HFFc6 (cell line): ENCODE results near the gene SRSF1. TPM values are rescaled to one million over a fixed set of nuclear protein-coding genes. Genes with fewer than 3 reads are reported as not detected.

Experiments
- DNase-seq: peaks from one replicate; pipeline ENCODE4 v3.0.0-alpha.2; 2018
- H3K27ac Mint-ChIP-seq: 2 replicates; pipeline ENCODE4 v1.8.0; 2020; ENCODE audit warnings: mild to moderate bottlenecking, mixed read lengths
- H3K27me3 Mint-ChIP-seq: 2 replicates; pipeline ENCODE4 v1.8.0; 2021; ENCODE audit warnings: mild to moderate bottlenecking, moderate library complexity, mixed read lengths; ENCODE audit not compliant: insufficient read depth
- H3K36me3 Mint-ChIP-seq: 2 replicates; pipeline ENCODE4 v1.8.0; 2021; ENCODE audit warnings: low read depth, mixed read lengths
- H3K4me1 Mint-ChIP-seq: 2 replicates; pipeline ENCODE4 v1.8.0; 2020; ENCODE audit warnings: low read depth, mixed read lengths
- H3K4me3 Mint-ChIP-seq: 2 replicates; pipeline ENCODE4 v1.8.0; 2020; ENCODE audit warnings: mild to moderate bottlenecking, moderate library complexity, mixed read lengths
- H3K9me3 Mint-ChIP-seq: 2 replicates; pipeline ENCODE4 v1.8.0; 2020; ENCODE audit warnings: mild to moderate bottlenecking, mixed read lengths
- total RNA-seq, 6 experiments: library from RNA; stranded (reverse); fragmentation: NEBNext Ultra II Directional; extraction: Animal tissue kit (Norgen Biotek cat#: 25700); gene quantifications; 2 replicates in 1 of 6; 3 replicates in 5 of 6; pipeline ENCODE4 v1.2.3, GENCODE V29; 2021
- TF ChIP-seq, protein P1 (sequence below): fragments of 200-600 bp; sonication (generic); IDR thresholded peaks from 2 replicates; pipeline ENCODE4 v1.5.0; 2021; ENCODE audit warnings: antibody characterized with exemption, mild to moderate bottlenecking

SRSF1 gene
- total RNA-seq, 6 experiments from 2014 or later: 216 to 296 (median 271) TPM

DNA sequence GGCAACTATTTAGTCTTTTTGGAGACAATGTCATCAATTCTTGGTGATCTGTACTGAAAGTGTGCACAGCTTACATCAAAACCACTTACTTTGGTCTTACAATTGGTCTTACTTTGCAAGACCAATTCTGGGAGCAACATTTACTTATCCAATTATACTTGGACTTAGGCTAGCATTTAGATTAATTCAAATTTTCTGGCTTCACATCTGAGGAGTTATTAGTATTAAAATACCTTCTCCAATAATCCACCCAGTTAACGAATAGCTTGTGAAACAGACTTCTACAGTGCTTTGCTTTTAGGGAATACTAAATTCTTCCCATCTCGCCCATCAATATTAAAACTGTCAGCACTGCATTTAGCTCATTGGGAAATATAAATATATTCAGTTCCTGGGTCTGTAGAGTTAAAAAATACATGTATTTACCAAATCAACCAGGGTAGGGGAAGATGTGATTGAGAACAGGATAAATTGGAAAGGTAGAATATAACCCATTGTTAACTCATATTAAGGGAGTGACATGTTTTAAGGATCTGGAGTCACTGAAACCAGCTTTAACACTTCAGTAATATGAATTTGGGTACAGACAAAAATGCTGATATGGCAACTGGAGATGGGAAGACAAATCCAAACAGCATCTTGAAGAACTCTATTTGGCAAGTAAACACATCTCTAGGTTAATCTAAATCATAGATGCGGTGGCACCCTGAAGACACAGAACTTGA is 9.8 kb downstream of the SRSF1 start:
- H3K4me1 Mint-ChIP-seq: peaks cover 62% of the 10 kb centered on the region
- no peak for DNase-seq
- peak overlapping the region; percentile 25 for H3K27ac Mint-ChIP-seq
- H3K4me3 Mint-ChIP-seq: no peak overlapping the region
- TF ChIP-seq, protein P1, sequence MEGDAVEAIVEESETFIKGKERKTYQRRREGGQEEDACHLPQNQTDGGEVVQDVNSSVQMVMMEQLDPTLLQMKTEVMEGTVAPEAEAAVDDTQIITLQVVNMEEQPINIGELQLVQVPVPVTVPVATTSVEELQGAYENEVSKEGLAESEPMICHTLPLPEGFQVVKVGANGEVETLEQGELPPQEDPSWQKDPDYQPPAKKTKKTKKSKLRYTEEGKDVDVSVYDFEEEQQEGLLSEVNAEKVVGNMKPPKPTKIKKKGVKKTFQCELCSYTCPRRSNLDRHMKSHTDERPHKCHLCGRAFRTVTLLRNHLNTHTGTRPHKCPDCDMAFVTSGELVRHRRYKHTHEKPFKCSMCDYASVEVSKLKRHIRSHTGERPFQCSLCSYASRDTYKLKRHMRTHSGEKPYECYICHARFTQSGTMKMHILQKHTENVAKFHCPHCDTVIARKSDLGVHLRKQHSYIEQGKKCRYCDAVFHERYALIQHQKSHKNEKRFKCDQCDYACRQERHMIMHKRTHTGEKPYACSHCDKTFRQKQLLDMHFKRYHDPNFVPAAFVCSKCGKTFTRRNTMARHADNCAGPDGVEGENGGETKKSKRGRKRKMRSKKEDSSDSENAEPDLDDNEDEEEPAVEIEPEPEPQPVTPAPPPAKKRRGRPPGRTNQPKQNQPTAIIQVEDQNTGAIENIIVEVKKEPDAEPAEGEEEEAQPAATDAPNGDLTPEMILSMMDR: no peak
- H3K36me3 Mint-ChIP-seq: peaks cover 44% of the 10 kb centered on the region
- H3K9me3 Mint-ChIP-seq: no peaks in the 10 kb centered on the region
- H3K27me3 Mint-ChIP-seq: peaks cover 3% of the 10 kb centered on the region

GRCh38 chr17:57995076-57995956 is 11.7 kb downstream of the SRSF1 start:
- DNase-seq: peak; percentile 77
- Mint-ChIP-seq H3K27ac (peak overlapping the region; percentile 71), H3K4me1 (peaks cover 64% of the 10 kb centered on the region), H3K36me3 (peaks cover 37% of the 10 kb centered on the region), H3K4me3 (0 out of 2 replicates have a peak overlapping the region, but pooled peaks have one; percentile 38), H3K9me3 (no peaks in the 10 kb centered on the region), H3K27me3 (peaks cover 3% of the 10 kb centered on the region)
- TF ChIP-seq, protein P1: peak; percentile 88

GRCh38 chr17:57994436-57994835 is 12.6 kb downstream of the SRSF1 start:
- peaks cover 3% of the 10 kb centered on the region for H3K27me3 Mint-ChIP-seq

DNA sequence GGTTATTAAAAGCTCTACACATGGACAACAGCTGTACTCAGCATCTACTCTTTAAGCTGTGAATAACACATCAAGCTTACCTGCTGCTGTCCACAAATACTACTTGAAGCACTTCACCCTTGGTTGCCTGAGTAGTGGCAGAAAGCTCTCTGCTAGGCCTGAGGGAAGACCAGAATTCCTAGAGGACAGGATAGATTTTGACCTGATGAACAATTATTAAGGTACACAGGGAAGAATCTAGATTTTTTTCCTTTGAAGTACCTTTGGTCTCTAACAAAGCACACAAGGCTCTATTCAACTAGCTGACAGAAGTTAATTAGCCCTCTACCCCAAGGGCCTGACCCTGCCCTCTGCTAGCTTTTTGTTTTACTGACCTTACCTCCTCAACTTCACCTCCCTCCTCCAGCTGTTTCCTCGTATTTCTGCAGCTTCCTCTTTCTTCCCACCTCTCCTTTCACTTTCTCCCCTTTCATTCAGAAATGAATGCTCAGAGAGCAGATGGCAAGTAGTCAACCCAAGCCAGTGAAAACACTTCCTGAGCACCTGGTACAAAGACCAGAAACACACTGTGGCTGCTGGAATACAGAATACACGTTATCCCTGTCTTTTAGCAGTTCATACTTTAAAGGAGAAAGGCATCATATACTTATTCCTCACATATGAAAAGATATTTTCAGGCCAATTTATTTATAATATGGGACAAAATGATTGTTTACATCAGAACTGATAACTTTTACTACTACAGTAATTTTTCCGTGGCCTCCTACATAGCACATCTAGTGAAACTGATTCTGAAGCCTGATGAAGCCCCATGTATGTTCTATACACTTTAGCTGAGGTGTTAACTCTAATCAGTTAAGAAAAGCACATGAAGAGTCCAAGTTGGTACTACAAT is 13.3 kb downstream of the SRSF1 start:
- peak overlapping the region; percentile 71 for H3K27ac Mint-ChIP-seq
- peaks cover 30% of the 10 kb centered on the region for H3K36me3 Mint-ChIP-seq
- peaks cover 69% of the 10 kb centered on the region for H3K4me1 Mint-ChIP-seq
- H3K4me3 Mint-ChIP-seq: no peak overlapping the region
- H3K9me3 Mint-ChIP-seq: no peaks in the 10 kb centered on the region
- DNase-seq: no peak
- H3K27me3 Mint-ChIP-seq: peaks cover 3% of the 10 kb centered on the region
- TF ChIP-seq, protein P1: no peak

More at GRCh38 chr17:57994436-57994835, 12.6 kb downstream of the SRSF1 start:
- H3K9me3 Mint-ChIP-seq: no peaks in the 10 kb centered on the region
- peaks cover 67% of the 10 kb centered on the region for H3K4me1 Mint-ChIP-seq
- H3K27ac Mint-ChIP-seq: peak overlapping the region; percentile 71
- no peak overlapping the region for H3K4me3 Mint-ChIP-seq
- TF ChIP-seq, protein P1: no peak
- peaks cover 37% of the 10 kb centered on the region for H3K36me3 Mint-ChIP-seq
- DNase-seq: no peak

DNA sequence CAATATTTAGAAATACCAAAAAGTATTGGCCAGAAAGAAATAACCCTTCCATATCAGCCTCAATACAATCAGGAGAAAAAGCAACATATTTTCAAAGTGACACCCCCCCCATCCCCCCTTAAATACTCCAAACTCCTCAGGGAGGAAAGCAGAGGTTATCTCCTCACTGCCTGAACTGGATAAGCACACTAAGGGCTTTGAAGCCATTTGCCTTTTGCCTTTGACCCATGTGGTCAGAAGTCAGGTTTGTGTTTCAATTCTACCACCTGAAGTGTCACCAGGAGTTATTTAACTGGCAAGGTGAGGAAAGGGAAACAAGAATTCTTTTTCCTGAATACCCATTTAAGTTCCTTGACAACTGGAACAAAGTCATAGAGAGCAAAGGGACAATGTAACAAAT is 15.5 kb downstream of the SRSF1 start:
- Mint-ChIP-seq H3K36me3 (peaks cover 18% of the 10 kb centered on the region; the same call in 1 of the 2 replicates), H3K27me3 (peaks cover 3% of the 10 kb centered on the region), H3K27ac (peak overlapping the region; percentile 64), H3K4me3 (no peak overlapping the region), H3K4me1 (peaks cover 77% of the 10 kb centered on the region), H3K9me3 (no peaks in the 10 kb centered on the region)
- TF ChIP-seq, protein P1: no peak
- no peak for DNase-seq
